NCI-H446 (cell line): Measurements from ENCODE around the gene MS4A6E.
"Not testable (repeated sequence)": the region's sequence is repeated elsewhere in the genome, so short reads cannot be mapped to it uniquely, and the experiment has no call there.

Experiments
- DNase-seq, 2 experiments: peaks; one replicate each; lab custom pipeline; 2025; lab: John Stamatoyannopoulos, UW

The MS4A6E gene

DNA sequence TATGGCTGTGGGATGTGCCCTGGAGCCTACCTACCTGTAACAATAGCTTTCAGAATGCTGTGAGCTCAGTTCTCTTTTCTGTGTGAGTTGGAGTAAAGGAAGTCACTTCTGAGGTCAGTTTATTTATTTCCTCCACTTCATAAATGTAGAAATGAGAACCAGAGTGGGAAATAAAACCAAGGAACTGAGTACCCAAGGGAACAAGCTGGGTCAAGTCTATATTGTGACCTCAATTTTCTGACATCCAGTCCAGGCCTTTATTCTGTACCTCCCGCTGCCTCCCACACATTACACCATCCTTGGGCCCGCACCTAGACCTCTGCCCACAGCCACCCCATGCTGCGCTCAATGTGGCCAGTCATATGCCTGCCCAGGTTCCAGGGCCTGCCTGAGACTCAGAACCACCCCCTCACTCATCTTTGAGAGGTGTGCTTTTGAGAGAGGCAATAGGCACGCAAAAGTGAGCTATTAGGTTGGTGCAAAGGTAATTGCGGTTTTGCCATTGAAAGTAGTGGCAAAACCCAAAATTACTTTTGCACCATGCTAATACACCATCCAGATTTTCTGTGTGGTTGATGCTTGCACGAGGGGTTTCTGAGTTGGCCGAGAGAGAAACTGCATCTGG, 9.8 kb downstream of the MS4A6E start:
- DNase-seq, result no peak

- no peak for DNase-seq
Measured at GRCh38 chr11:60338053-60338452, 11.0 kb downstream of the MS4A6E start.

GRCh38 chr11:60339356-60339755, 12.3 kb downstream of the MS4A6E start:
- DNase-seq, result no peak

GRCh38 chr11:60343094-60343704, 16.1 kb downstream of the MS4A6E start:
- peak in 1 of 2 experiments; percentile 31 for DNase-seq

GRCh38 chr11:60344146-60344545, 17.1 kb downstream of the MS4A6E start:
- DNase-seq, result no peak

DNA sequence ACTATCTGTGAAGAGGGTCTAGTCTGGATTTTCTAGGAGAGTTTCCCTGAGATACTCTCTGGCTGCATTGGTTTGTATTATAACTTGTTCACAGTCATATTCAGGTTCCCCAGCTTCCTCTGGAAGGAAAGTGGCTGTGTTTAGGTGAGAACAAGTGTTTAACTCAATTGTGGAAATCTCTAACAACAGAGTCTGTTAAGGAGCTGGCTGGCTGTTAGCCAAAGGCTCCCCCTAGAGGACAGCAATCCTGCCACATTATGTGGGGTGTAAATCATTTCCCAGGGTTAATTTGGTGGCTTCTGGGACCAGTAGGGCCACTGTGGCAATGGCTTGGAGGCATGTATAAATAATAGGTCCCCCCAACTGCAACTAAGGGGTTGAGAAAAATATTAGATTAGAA, 18.4 kb downstream of the MS4A6E start:
- peak in 1 of 2 experiments; percentile 12 for DNase-seq

DNA sequence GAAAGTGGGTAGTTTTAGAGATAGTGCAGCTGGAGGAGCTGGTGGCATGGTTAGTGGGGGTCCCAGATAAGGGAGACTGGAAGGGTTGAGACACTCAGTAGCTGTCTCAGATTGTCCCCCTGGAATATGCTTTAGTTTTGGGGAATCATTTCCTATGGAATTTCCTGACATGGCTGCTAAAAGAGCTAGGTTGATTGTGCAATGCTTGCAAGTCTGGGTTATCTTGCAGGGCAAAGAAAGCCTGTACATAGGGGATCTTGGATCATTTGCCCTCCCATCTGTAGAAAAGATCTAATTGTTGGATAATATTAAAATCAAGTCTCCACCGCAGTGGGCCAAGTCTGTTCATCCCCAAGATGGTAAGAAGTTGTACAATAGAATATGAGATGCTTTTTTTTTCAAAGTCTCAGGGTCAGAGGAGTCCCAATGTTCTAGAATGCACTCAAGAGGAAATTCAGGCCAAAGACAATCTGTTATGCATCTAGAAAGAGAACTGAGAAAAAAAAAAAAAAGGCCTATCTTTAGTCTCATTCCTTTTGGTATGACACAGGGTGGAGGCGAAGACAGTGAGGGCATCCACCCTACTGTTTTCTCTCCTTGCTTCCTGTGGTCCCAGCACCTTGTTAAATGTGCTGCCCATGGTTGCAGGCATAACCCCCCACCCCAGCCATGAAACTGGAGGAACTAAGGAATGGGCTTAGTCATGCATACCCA, 20.2 kb downstream of the MS4A6E start:
- no peak for DNase-seq

- DNase-seq, result no peak
Measured at GRCh38 chr11:60348116-60348515, 21.1 kb downstream of the MS4A6E start.

DNA sequence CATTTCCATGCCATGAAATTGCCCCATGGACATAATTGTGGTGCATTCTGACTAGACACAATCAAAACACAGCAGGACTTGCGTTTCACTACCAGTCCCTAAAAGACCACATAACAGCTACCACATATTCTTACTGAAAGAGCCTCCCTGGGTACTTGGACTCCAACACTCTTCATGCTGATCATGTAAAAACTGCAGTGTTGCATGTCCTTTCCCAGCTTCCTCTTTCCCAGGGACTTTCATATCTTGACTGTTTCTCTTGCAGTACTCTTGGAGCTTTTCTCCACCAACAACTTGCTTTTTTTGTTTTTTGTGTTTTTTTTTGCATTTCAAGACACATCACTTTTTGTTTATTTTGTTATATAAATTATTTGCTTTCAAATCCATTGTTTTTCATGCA, 22.9 kb downstream of the MS4A6E start:
- no peak for DNase-seq

DNA sequence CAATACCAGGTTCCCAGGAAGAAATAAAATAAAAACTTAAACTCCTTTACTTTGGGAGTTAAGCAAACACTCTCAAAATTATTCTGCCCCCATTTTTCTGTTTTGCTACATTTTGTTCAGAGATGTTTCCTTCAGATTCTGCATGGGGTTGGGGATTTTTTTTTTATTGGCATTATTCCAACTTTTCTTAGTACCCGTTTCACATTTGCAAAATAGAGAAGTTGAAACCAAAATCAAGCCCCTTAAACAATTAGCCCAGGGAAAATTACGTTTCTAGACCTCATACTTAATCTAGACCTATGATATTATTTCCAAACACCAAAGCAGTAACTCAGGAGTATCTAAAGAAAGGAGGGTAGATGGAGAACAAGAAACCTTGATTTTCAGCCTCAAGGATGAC, 30.7 kb downstream of the MS4A6E start:
- no peak for DNase-seq

GRCh38 chr11:60360621-60361020, 33.6 kb downstream of the MS4A6E start:
- no peak for DNase-seq

DNA sequence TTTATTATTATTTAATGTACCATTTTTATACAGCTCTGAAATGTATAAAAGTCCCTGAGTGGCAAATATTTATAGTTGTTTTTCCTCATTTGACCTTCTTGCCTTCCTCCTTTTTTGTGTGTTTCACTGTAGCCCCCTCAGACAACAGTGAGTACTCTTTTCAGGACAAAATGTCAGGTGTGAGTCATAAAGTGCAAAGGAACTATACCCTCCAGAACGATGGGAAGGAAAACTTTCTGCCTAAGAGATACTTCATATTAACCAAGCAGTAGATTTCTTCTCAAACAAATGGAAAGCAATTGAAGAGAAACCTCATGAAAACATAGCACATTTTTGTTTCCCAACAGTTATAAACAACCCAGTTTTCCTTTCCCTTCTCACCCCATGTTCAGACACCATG, 35.2 kb downstream of the MS4A6E start:
- no peak for DNase-seq

DNA sequence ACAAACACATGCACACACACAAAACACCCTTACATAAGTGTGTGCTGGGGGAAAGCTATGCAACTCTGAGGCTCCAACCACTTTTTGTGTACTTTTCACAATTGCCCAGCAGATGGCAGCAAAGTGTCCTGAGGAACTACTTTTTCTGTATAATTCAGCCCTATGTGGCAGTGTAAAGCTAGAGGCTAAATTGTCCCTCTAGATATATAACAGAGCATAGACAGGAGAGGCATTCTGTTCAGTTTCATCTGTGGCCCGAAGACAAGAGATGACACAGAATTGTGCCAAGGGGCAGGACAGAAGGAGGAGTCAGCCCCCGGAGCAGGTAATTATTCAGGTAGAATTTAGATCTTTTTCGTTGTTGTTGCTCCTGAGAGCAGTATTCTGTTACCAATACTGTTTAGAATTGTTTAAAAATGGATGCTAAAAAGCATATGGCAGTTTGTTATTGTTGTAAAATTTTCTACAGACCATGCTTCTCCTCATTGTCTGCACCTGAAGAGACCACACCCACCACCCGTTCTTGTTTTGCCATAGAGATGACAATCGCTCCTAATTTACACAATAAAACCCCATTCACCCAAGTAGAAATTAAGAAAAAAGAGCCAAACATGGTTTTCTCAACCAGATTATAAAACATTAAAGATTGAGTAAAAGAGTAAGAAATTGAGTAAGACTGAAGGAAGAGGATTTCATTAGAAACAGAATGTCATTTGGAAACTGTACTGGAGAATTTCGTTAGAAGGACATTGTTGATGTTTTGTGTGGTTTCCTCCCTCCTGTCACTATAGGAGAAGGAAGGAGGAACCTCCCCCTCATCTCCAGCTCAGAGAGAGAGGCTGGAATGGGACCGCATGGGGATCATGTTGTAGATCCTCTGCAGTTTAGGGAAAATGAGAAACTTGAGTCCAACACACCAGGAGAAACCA, 36.8 kb downstream of the MS4A6E start:
- DNase-seq, result peak; percentile 18 to 70

- DNase-seq, result not testable (repeated sequence)
Measured at GRCh38 chr11:60366262-60366904, 39.3 kb downstream of the MS4A6E start.

DNA sequence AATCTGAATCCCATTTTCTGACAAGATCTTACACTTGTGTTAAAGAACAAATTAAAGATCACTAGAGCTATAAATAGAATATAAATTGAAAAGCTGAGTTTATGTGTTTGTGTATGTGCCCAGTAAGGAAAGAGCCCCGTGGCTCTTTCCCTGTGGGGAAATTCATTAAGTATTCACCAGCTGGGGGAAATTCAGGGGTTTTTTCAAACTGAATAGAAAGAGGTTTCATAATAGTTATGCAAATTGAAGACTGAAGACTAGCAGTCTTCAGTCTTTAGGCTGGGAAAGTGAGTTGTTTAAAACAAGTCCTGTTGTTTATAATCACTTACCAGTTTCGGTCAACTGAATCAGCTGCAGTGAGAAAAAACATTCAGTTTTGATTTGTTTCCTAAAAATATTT, 40.0 kb downstream of the MS4A6E start:
- DNase-seq, result no peak

DNA sequence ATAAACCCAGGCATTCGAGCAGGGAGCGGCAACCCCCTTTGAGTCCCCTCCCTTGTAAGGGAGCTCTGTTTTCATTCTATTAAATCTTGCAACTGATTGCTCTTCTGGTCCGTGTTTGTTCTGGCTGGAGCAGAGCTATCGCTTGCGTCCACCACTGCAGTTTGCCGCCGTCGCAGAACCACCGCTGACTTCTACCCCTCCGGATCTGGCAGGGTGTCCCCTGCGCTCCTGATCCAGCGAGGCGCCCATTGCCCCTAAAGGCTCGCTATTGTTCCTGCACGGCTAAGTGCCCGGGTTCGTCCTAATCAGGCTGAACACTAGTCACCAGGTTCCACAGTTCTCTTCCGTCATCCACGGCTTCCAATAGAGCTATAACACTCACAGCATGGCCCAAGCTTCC, 40.8 kb downstream of the MS4A6E start:
- DNase-seq, result no peak

DNA sequence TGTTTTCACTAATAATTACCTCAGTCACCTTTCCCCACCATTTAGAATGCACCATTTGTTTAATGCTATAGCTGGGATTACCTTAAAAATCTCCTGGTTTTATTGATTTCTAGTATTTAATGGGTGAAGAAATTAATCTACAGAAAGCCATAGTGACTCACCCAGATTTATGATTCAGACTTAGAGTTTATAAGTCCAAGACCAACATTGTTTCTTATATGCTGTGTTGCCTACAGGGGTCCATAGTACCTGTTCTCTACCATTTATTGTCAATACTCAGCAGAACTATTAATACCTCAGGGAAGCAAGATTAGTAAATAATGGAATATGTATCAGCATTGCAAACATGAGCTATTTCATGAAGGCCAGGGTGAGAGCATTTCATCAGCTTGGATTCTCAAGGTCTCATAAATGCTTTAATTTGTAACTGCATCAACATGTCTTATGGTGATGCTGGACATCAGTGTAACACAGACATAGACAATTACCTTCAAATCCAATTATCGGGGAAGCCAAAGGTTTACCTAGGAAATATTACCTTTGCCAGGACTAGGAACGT, 43.3 kb downstream of the MS4A6E start:
- DNase-seq, result no peak

DNA sequence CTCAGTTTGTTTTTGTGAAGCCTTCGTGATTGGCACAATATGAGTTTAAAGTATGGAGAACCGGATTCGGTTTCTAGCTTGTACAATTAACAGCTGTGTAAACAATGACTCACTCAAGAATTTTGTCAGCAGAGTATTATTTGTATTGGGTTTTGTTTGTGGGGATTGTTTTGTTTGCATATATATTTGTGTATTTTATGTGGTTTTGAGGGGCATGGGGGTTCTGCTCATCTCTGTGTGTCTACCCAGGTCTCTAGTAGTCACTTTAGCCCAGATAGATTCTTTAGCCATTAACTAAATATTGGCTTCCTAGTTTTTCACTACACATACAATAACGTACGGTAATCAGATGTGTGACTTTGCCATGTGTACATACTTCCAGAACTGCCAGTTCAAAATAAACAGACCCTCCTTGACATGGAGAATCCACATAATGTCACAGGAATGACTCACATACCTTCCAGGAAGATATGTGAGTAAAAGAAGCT, 43.8 kb downstream of the MS4A6E start:
- no peak for DNase-seq

DNA sequence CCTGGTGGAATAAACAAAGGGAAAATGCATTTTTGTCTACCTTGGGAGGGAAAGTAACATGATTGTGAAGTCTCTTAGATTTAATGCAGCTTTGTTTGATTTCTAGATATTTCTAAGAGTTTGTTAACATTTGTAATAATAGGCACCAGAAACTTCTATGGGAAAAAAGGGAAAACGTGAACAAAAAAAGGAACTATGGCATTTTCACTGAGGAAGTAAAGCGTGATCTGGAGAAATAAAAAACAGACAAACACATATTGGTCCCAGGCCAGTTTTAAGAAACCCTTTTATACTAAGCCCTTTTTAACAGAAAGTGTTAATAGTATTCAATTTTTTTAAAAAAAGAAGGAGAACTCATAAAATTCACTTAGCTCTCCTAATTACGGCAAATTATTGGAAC, 44.3 kb downstream of the MS4A6E start:
- DNase-seq, result no peak

GRCh38 chr11:60371854-60372253, 44.8 kb downstream of the MS4A6E start:
- no peak for DNase-seq

- DNase-seq, result no peak
Measured at GRCh38 chr11:60372767-60373166, 45.7 kb downstream of the MS4A6E start.
